Cerebellar cortex (tissue), 1 donor: Measurements from ENCODE around the gene GCH1.

Experiments
- DNase-seq: peaks from one replicate; pipeline ENCODE4 v3.0.0-alpha.2; 2015; ENCODE audit warnings: low spot score

GCH1 gene

GRCh38 chr14:54797556-54797955 lies 105.1 kb downstream of the GCH1 start:
- no peak for DNase-seq

- no peak for DNase-seq
These were observed 105.7 kb downstream of the GCH1 start for GRCh38 chr14:54796961-54797360.

GRCh38 chr14:54794796-54795195 lies 107.8 kb downstream of the GCH1 start:
- DNase-seq: no peak

GRCh38 chr14:54794159-54794558 lies 108.5 kb downstream of the GCH1 start:
- no peak for DNase-seq

GRCh38 chr14:54792288-54792687 lies 110.3 kb downstream of the GCH1 start:
- DNase-seq: no peak
